Upper lobe of right lung (tissue), 1 donor: Measurements from ENCODE around the gene ZNF587. TPM values are rescaled to one million over a fixed set of nuclear protein-coding genes. Genes with fewer than 3 reads are reported as not detected.
A peak's percentile ranks its signal among the peaks of the same experiment; 100 is the strongest.
"Not testable (repeated sequence)": the region's sequence is repeated elsewhere in the genome, so short reads cannot be mapped to it uniquely, and the experiment has no call there.

Experiments
- ATAC-seq: fragments of 200-7000 bp; cut with Tn5 transposase; one replicate; pipeline ENCODE4 v1.9.1; 2020; ENCODE audit warnings: mild to moderate bottlenecking, moderate library complexity
- DNase-seq: peaks from one replicate; pipeline ENCODE4 v3.0.0-alpha.2; 2020
- H3K27ac ChIP-seq: fragments of 200-600 bp; one replicate; pipeline ENCODE4 v1.8.0; 2022
- H3K27me3 ChIP-seq: fragments of 200-600 bp; one replicate; pipeline ENCODE4 v1.8.0; 2022; ENCODE audit warnings: mild to moderate bottlenecking
- H3K36me3 ChIP-seq: fragments of 200-600 bp; one replicate; pipeline ENCODE4 v1.8.0; 2022
- H3K4me1 ChIP-seq: fragments of 200-600 bp; one replicate; pipeline ENCODE4 v1.8.0; 2022
- H3K4me3 ChIP-seq: fragments of 200-600 bp; one replicate; pipeline ENCODE4 v1.8.0; 2022; ENCODE audit warnings: mild to moderate bottlenecking
- H3K9me3 ChIP-seq: fragments of 200-600 bp; one replicate; pipeline ENCODE4 v1.8.0; 2022
- intact Hi-C: fragments of 100-400 bp; cut with DNase I; formaldehyde crosslinking; loops from one replicate; pipeline ENCODE4 v1.11.0; 2022
- total RNA-seq: library from RNA; stranded (reverse); fragmentation: NEBNext Ultra II Directional; extraction: Animal tissue kit (Norgen Biotek cat#: 25700); gene quantifications from one replicate; pipeline ENCODE4 v1.2.1, GENCODE V29; 2021
- TF ChIP-seq, protein P1 (sequence below): fragments of 200-600 bp; IDR thresholded peaks from one replicate; pipeline ENCODE4 v1.8.0; 2022; ENCODE audit warnings: antibody characterized with exemption
- donor health status: DM: no; HTN: yes; CAD: no; lungs with severe emphysema.

ZNF587 gene
- total RNA-seq, 1 donor from 2014 or later, result 27.3 TPM

DNA sequence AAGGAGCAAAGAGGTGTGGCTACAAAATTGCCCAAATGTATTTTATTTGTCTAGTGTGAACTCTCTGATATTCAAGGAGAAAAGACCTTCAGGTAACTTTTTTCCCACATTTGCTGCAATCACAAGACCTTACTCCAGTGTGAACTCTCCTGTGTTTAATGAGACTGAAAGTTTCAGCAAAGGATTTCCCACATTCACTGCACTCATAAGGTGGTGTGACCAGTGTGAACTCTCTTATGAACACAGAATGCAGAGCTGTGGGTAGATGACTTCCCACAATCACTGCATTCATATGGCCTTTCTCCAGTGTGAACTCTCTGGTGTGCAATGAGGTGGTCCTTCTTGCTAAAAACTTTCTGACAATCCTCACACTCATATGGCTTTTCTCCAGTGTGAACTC is 22.8 kb downstream of the ZNF587 start:
- no peak overlapping the region for H3K27ac ChIP-seq
- intact Hi-C loops, result no loop called here
- ATAC-seq (no peak), DNase-seq (no peak)
- H3K9me3 ChIP-seq, result peaks cover 56% of the 10 kb centered on the region
- H3K4me1 ChIP-seq, result no peaks in the 10 kb centered on the region
- TF ChIP-seq, protein P1, sequence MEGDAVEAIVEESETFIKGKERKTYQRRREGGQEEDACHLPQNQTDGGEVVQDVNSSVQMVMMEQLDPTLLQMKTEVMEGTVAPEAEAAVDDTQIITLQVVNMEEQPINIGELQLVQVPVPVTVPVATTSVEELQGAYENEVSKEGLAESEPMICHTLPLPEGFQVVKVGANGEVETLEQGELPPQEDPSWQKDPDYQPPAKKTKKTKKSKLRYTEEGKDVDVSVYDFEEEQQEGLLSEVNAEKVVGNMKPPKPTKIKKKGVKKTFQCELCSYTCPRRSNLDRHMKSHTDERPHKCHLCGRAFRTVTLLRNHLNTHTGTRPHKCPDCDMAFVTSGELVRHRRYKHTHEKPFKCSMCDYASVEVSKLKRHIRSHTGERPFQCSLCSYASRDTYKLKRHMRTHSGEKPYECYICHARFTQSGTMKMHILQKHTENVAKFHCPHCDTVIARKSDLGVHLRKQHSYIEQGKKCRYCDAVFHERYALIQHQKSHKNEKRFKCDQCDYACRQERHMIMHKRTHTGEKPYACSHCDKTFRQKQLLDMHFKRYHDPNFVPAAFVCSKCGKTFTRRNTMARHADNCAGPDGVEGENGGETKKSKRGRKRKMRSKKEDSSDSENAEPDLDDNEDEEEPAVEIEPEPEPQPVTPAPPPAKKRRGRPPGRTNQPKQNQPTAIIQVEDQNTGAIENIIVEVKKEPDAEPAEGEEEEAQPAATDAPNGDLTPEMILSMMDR, result no peak
- H3K27me3 ChIP-seq, result no peaks in the 10 kb centered on the region
- H3K36me3 ChIP-seq, result peaks cover 10% of the 10 kb centered on the region
- no peak overlapping the region for H3K4me3 ChIP-seq

DNA sequence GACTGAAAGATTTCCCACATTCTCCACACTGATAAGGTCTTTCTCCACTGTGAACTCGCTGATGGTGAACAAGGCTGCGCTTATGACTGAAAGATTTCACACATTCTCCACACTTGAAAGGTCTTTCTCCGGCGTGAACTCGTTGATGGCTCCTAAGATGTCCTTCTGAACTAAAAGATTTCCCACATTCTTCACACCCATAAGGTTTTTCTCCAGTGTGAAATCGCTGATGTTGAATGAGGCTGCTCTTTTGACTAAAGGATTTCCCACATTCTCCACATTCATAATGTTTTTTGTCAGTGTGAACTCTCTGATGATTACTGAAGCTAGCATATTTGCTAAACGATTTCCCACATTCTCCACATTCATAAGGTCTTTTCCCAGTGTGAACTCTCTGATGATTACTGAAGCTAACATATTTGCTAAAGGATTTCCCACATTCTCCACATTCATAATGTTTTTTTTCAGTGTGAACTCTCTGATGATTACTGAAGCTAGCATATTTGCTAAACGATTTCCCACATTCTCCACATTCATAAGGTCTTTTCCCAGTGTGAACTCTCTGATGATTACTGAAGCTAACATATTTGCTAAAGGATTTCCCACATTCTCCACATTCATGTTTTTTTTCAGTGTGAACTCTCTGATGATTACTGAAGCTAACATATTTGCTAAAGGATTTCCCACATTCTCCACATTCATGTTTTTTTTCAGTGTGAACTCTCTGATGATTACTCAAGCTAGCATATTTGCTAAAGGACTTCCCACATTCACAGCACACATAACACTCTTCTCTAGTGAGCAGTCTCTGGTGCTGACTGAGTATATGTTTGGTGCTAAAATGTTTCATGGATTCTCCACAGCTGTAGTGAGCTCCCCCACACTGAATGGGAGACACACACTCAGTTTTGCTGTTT is 24.5 kb downstream of the ZNF587 start:
- H3K4me3 ChIP-seq, intact Hi-C loops, ATAC-seq: not testable (repeated sequence)

DNA sequence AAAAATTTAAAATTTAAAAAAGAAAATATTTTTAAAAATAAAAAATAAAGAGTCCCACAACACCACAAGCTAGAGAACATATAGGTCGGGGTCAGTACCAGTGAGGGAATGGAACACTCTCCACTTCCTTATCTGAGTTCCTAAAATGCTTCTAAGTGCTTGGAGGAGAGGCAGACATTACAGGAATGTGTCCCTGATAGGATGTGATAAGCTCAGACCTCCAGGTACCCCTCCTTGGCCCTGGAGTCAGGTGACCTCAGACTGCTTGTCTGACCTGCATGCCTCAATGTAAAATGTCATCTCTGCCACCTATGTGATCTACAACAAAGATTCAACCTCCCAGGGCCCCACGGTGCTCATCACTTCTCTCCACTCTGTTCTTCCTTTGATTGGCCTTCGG is 36.4 kb downstream of the ZNF587 start:
- intact Hi-C loops, result no loop called here
- H3K36me3 ChIP-seq, result no peaks in the 10 kb centered on the region
- no peaks in the 10 kb centered on the region for H3K27me3 ChIP-seq
- ATAC-seq (no peak), DNase-seq (no peak)
- TF ChIP-seq, protein P1, result no peak
- no peak overlapping the region for H3K27ac ChIP-seq
- H3K9me3 ChIP-seq, result peaks cover 3% of the 10 kb centered on the region
- peaks cover 4% of the 10 kb centered on the region for H3K4me1 ChIP-seq
- no peak overlapping the region for H3K4me3 ChIP-seq

More for the DNA sequence above, 24.5 kb downstream of the ZNF587 start:
- H3K27ac ChIP-seq, H3K27me3 ChIP-seq, DNase-seq, H3K36me3 ChIP-seq, H3K4me1 ChIP-seq: not testable (repeated sequence)
- H3K9me3 ChIP-seq, result peaks cover 51% of the 10 kb centered on the region

DNA sequence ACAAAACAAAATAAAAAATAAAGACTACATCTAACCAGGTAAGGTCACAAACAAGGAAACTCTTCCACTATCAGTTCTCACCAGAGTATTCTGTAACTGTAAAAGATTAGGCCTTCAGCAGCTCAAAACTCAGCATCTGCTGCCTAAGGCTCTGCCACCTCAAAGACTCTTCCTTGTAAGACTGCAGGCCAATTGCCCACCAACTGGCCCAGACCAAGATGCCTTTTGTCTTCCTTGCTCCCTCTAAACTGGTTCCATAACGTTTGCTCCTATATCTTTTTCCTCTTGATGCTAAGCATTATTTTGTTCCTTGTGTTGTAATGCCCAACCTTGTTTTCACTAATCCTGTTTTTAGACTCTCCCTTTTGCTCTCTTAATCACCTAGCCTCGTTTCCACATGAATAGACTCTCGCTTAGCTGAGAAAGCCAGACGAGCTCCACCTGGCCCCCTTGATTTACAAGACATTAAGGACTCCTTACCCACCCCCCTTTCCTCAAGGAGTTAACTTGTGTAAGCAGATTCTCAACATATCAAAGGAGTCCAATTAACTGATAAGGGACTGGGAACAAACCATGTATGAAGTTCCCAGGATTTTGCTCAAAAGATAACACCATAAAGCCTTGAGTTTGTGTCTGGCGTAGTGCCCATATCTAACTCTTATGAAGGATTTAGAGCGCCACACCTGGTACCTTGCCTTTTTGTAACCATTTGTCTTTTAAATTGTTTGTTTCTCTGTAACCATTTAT is 37.7 kb downstream of the ZNF587 start:
- Histone ChIP-seq H3K36me3 (no peaks in the 10 kb centered on the region), H3K27ac (no peak overlapping the region), H3K4me3 (peak overlapping the region; percentile 75), H3K9me3 (peaks cover 3% of the 10 kb centered on the region), H3K4me1 (peaks cover 4% of the 10 kb centered on the region), H3K27me3 (no peaks in the 10 kb centered on the region)
- intact Hi-C loops, result no loop called here
- DNase-seq (no peak), ATAC-seq (no peak)
- TF ChIP-seq, protein P1, result no peak

DNA sequence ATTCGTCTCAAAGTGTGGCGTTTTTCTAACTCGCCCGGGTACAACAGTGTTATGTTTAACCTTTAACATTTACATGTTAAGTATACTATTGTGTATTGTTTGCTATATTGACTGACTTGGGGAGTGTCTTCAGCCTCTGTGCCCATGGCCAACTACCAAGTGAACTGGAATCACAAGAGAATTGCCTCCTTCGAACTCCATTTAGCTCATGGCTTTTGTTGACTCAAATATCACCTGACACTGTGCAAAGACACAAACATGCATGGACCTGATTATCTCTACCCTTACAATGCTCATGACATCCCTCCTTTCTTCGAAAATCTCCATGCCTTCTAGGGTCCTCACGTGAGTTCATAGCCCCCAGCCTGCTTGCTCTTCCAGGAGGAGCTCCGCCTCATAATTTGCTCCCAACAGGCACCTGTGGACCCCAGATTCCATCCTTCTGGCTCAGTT is 38.5 kb downstream of the ZNF587 start:
- Histone ChIP-seq H3K4me3 (peak overlapping the region; percentile 75), H3K36me3 (no peaks in the 10 kb centered on the region), H3K27me3 (no peaks in the 10 kb centered on the region), H3K4me1 (peaks cover 4% of the 10 kb centered on the region), H3K27ac (peak overlapping the region; percentile 79), H3K9me3 (peaks cover 3% of the 10 kb centered on the region)
- intact Hi-C loops, result no loop called here
- no peak for DNase-seq
- ATAC-seq, result no peak
- TF ChIP-seq, protein P1, result no peak
